NT2/D1 (cell line): ENCODE measurements around the gene WDR81.

Experiments
- YY1 ChIP-seq: IDR thresholded peaks from 2 replicates; pipeline ENCODE4 v1.6.1; 2011; ENCODE audit not compliant: insufficient read length, insufficient read depth
- ZNF274 ChIP-seq: IDR thresholded peaks from 2 replicates; pipeline ENCODE4 v1.6.1; 2011; ENCODE audit warnings: mild to moderate bottlenecking, low read depth, low read length

GRCh38 chr17:1724351-1724868, at the start of gene WDR81:
- TF ChIP-seq ZNF274 (no peak), YY1 (no peak)
